ENCODE measurements around the gene ID3. TPM values are rescaled to one million over a fixed set of nuclear protein-coding genes. Genes with fewer than 3 reads are reported as not detected.
A peak's percentile ranks its signal among the peaks of the same experiment; 100 is the strongest.

ID3 gene
- total and polyA plus RNA-seq, 9 of the 15 experiments (the other 6 are each of a cell fraction or from before 2014, with no cell fraction given), result 6.8 to 59.8 (median 23.5) TPM

- TF ChIP-seq NFIC (IDR thresholded peaks at IDR 0.05) (peak; percentile 41), SMAD2 (IDR thresholded peaks at IDR 0.05; ENCODE audit: low read depth, low read length) (no peak), RFX1 (IDR thresholded peaks at IDR 0.05) (no peak), ZNF324 (CRISPR knock-in tag; IDR thresholded peaks at IDR 0.05) (no peak), NFRKB (IDR thresholded peaks at IDR 0.05; ENCODE audit: low read depth) (no peak), RBM14 (IDR thresholded peaks at IDR 0.05; ENCODE audit: borderline replicate concordance, insufficient read depth, low read depth, low read length) (no peak), SLC30A9 (CRISPR knock-in tag; IDR thresholded peaks at IDR 0.05) (no peak), ELF4 (CRISPR knock-in tag; IDR thresholded peaks at IDR 0.05) (no peak), RBFOX2 (IDR thresholded peaks at IDR 0.05; ENCODE audit: low read depth, low read length) (peak; percentile 52), SAP30 (IDR thresholded peaks at IDR 0.05; ENCODE audit: borderline replicate concordance, insufficient read depth, low read depth, low read length, poor library complexity, severe bottlenecking) (no peak)
Observed at GRCh38 chr1:23521588-23521987, 37.7 kb downstream of the ID3 start (continued).

DNA sequence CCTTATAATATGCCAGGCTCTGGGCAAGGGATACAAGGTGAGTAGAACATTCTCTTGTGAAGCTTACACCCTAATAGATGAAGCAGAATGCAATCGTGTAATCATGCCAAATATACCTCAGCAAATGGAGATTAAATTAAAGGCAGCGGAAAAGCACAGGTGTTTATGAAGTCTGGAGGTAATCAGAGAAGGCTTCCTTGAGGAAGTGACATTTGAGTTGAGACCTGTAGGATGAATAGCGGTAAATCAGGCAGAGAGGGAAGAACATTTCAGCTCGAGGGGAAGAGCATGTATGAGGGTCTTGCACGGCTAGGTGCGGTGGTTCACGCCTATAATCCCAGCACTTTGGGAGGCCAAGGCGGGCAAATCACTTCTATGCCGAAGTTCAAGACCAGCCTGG is 41.7 kb downstream of the ID3 start:
- Histone ChIP-seq H3K9me1 (ENCODE audit: control insufficient read depth, insufficient read depth, low read length) (peaks cover 13% of the 10 kb centered on the region), H3K9me3 (replicated peaks; ENCODE audit: control insufficient read depth, insufficient read depth, low read depth, low read length) (no peaks in the 10 kb centered on the region; the same call in 1 of the 2 replicates), H3K4me2 (ENCODE audit: insufficient read depth, low read length) (no peak overlapping the region), H3K4me3 (no peak overlapping the region), H3K9ac (ENCODE audit: insufficient read depth in 1 of 2, low read depth in 2 of 2, low read length in 2 of 2) (no peak overlapping the region), H4K20me1 (replicated peaks; ENCODE audit: control insufficient read depth, insufficient read depth, low read length) (peaks cover 6% of the 10 kb centered on the region), H3K79me2 (ENCODE audit: control insufficient read depth, insufficient read depth, low read length) (peaks cover 3% of the 10 kb centered on the region; the same call in 1 of the 3 replicates), H3K4me1 (replicated peaks in 1 of 2; ENCODE audit: control insufficient read depth in 2 of 2, insufficient read depth in 2 of 2, low read length in 2 of 2) (peaks cover 0 to 3% of the 10 kb centered on the region in 2 experiments; a peak in 4 of 5 replicates), H3K27me3 (ENCODE audit: control insufficient read depth in 2 of 2, insufficient read depth in 2 of 2, low read length in 2 of 2) (no peaks in the 10 kb centered on the region), H3K27ac (ENCODE audit: extremely low read depth, low read depth, low read length) (no peak overlapping the region), H2AFZ (ENCODE audit: low read depth, low read length) (no peak overlapping the region), H3K36me3 (ENCODE audit: control insufficient read depth, insufficient read depth, low read length) (peaks cover 91% of the 10 kb centered on the region; the same call in 2 of the 3 replicates)
- in situ Hi-C loops (cut with MboI) (no loop called here), intact Hi-C loops (cut with micrococcal nuclease) (no loop called here)
- BruUV-seq (replicated peaks), result no TSS peak
- CTCF ChIA-PET (ENCODE audit: low intra/inter-chr PET ratio), result no interaction called here
- no peak for ATAC-seq
- POLR2A ChIA-PET, result interaction anchor here (6.0 kb wide), 1 partner anchor 9 kb away, joined by 65 read pairs; no protein-coding TSS in a partner anchor
- whole genome bisulfite sequencing (ENCODE audit: insufficient coverage, low coverage, missing lambda C conversion rate), result 78% methylated on average over 9 of the region's 9 CpGs
- no peak for DNase-seq (ENCODE audit: extremely low read depth in 1 of 4, low spot score in 3 of 4)
- FAIRE-seq, result no peak
- peak; percentile 37 for TF ChIP-seq RBM25 (IDR thresholded peaks at IDR 0.05; ENCODE audit: low read depth, low read length, severe bottlenecking)
- no peak for TF ChIP-seq CREB5 (CRISPR knock-in tag; IDR thresholded peaks at IDR 0.05)
- TF ChIP-seq BACH1 (tag; IDR thresholded peaks at IDR 0.05), result no peak
- TF ChIP-seq GMEB1 (CRISPR knock-in tag; IDR thresholded peaks at IDR 0.05), result no peak
- TF ChIP-seq ZBTB12 (CRISPR knock-in tag; IDR thresholded peaks at IDR 0.05), result no peak
- TF ChIP-seq SAP30 (IDR thresholded peaks at IDR 0.05; ENCODE audit: borderline replicate concordance, insufficient read depth, low read depth, low read length, poor library complexity, severe bottlenecking), result no peak
- no peak for TF ChIP-seq SPI1 (IDR thresholded peaks at IDR 0.05; ENCODE audit: borderline replicate concordance, low read depth, low read length)
